OCI-LY3 (cell line): ENCODE data around the gene NR1D1.

Experiments used
- H2AFZ ChIP-seq: fragments of 200-600, 300-600 bp; shearing (Covaris generic); 2 replicates; pipeline ENCODE4 v1.6.0; 2014; ENCODE audit warnings: antibody characterized with exemption, low read depth, low read length
- H3K27ac ChIP-seq: fragments of 200-600, 300-600 bp; sonication (generic); 2 replicates; pipeline ENCODE4 v1.5.1; 2014; ENCODE audit warnings: mild to moderate bottlenecking, low read length, moderate library complexity, mixed read lengths
- H3K27me3 ChIP-seq: fragments of 200-600, 300-600 bp; sonication (generic); 2 replicates; pipeline ENCODE4 v1.6.1; 2014; ENCODE audit warnings: low read depth, low read length, mixed read lengths
- H3K36me3 ChIP-seq: fragments of 200-600, 300-600 bp; sonication (generic); replicated peaks from 2 replicates; pipeline ENCODE3; 2014; ENCODE audit warnings: low read depth, low read length, mixed read lengths
- H3K4me1 ChIP-seq: fragments of 300-600, 200-600 bp; sonication (generic); 2 replicates; pipeline ENCODE4 v1.6.1; 2014; ENCODE audit warnings: low read length, mixed read lengths
- H3K4me2 ChIP-seq: fragments of 200-600, 300-600 bp; sonication (generic); 2 replicates; pipeline ENCODE4 v1.6.1; 2014; ENCODE audit warnings: low read length, mixed read lengths
- H3K4me3 ChIP-seq: fragments of 300-600, 200-600 bp; sonication (generic); 2 replicates; pipeline ENCODE4 v1.5.1; 2014; ENCODE audit warnings: antibody characterized with exemption, mild to moderate bottlenecking, low read length, moderate library complexity
- H3K79me2 ChIP-seq: fragments of 300-600, 200-600 bp; shearing (Covaris generic); 2 replicates; pipeline ENCODE4 v1.6.1; 2014; ENCODE audit warnings: mild to moderate bottlenecking, low read length, mixed read lengths
- H3K9ac ChIP-seq: fragments of 300-600, 200-600 bp; shearing (Covaris generic); 2 replicates; pipeline ENCODE4 v1.6.0; 2014; ENCODE audit warnings: mild to moderate bottlenecking, low read length, moderate library complexity
- H3K9me3 ChIP-seq: fragments of 200-600, 300-600 bp; shearing (Covaris generic); 2 replicates; pipeline ENCODE4 v1.6.1; 2014; ENCODE audit warnings: low read length, mixed read lengths; ENCODE audit not compliant: insufficient read depth
- H4K20me1 ChIP-seq: fragments of 200-600, 300-600 bp; sonication (generic); 2 replicates; pipeline ENCODE4 v1.6.1; 2016; ENCODE audit warnings: low read length, mixed read lengths; ENCODE audit not compliant: insufficient read depth
- EZH2phosphoT487 ChIP-seq: fragments of 200-600 bp; shearing (Covaris generic); IDR thresholded peaks from 2 replicates; pipeline ENCODE4 v1.6.1; 2018; ENCODE audit warnings: antibody characterized with exemption, mixed run types, low read depth
- TF ChIP-seq, protein P1 (sequence below): fragments of 200-600, 300-600 bp; sonication (generic); IDR thresholded peaks from 2 replicates; pipeline ENCODE4 v1.5.1; 2014; ENCODE audit warnings: antibody characterized with exemption, low read length, low read depth

The NR1D1 gene

GRCh38 chr17:40063187-40063771 lies 37.1 kb downstream of the NR1D1 start:
- peak overlapping the region; percentile 92 for H3K4me3 ChIP-seq
- H3K27me3 ChIP-seq: peaks cover 22% of the 10 kb centered on the region
- TF ChIP-seq, protein P1, sequence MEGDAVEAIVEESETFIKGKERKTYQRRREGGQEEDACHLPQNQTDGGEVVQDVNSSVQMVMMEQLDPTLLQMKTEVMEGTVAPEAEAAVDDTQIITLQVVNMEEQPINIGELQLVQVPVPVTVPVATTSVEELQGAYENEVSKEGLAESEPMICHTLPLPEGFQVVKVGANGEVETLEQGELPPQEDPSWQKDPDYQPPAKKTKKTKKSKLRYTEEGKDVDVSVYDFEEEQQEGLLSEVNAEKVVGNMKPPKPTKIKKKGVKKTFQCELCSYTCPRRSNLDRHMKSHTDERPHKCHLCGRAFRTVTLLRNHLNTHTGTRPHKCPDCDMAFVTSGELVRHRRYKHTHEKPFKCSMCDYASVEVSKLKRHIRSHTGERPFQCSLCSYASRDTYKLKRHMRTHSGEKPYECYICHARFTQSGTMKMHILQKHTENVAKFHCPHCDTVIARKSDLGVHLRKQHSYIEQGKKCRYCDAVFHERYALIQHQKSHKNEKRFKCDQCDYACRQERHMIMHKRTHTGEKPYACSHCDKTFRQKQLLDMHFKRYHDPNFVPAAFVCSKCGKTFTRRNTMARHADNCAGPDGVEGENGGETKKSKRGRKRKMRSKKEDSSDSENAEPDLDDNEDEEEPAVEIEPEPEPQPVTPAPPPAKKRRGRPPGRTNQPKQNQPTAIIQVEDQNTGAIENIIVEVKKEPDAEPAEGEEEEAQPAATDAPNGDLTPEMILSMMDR: no peak
- no peak for TF ChIP-seq EZH2phosphoT487
- peaks cover 2% of the 10 kb centered on the region; the same call in 1 of the 2 replicates for H3K79me2 ChIP-seq
- H3K9me3 ChIP-seq: no peaks in the 10 kb centered on the region
- H3K9ac ChIP-seq: peak overlapping the region; percentile 80
- H3K27ac ChIP-seq: peak overlapping the region; percentile 9; the same call in 1 of the 2 replicates
- H3K4me2 ChIP-seq: peak overlapping the region; percentile 94
- H3K4me1 ChIP-seq: peaks cover 23% of the 10 kb centered on the region
- no peaks in the 10 kb centered on the region for H4K20me1 ChIP-seq
- H3K36me3 ChIP-seq: no peaks in the 10 kb centered on the region
- H2AFZ ChIP-seq: peak overlapping the region; percentile 54

DNA sequence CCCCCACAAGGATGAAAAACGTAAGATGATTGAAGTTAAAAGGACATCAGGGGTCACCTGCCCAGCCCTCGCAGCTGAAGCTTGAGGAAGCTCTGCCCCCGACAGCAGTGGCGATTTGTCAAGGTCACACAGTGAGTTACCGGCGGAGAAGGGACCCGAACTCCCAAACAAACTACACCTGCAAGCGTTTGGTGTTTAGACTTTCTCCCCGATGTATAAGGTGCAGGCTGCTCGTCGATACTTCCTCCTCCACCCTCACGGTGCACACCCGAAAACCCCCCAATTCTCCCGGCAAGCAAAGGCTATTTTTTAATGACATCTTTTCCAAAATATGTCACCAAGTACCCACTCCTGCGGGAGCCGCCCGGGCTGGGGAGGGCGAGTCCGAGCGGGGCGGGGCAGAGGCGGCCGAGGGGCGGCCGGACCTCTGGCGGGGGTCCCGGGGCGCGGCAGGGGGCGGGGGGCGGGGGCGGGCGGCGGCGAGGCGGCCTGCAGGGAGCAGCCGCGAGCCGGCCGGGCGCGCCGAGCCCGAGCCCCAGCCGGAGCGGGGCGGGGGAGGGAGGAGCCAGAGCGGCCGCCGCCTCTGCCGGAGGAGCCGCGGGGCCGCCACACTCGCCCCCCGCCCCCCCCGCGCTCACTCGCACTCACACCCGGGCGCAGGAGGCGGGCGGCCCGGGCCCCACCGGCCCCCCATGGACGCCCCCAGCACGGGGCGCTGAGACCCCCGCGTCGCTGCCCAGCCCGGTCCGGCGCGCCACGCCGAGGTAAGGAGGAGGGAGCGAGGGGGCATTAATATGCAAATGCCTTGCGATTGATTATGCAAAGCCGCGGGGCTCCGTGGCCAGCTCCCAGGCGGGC lies 37.8 kb downstream of the NR1D1 start, which contains the start of gene THRA:
Gene THRA (plus strand): TSS at position 637 of the 858 bp plus-strand sequence. CDS start 11,524 bp downstream, outside the sequence.
- TF ChIP-seq, protein P1: no peak
- no peak for TF ChIP-seq EZH2phosphoT487
- H3K4me2 ChIP-seq: peak within 1 kb of the TSS; percentile 97
- 0 out of 2 replicates have a peak, but pooled peaks cover 2% of the 10 kb centered on the region for H3K79me2 ChIP-seq
- H3K27ac ChIP-seq: peak within 1 kb of the TSS; percentile 9; the same call in 1 of the 2 replicates
- peaks cover 20% of the 10 kb centered on the region for H3K4me1 ChIP-seq
- peak within 1 kb of the TSS; percentile 72 for H2AFZ ChIP-seq
- H3K4me3 ChIP-seq: peak within 1 kb of the TSS; percentile 92
- H3K9me3 ChIP-seq: no peaks in the 10 kb centered on the region
- H3K27me3 ChIP-seq: peaks cover 22% of the 10 kb centered on the region
- H3K9ac ChIP-seq: peak within 1 kb of the TSS; percentile 80
- no peaks in the 10 kb centered on the region for H4K20me1 ChIP-seq
- no peaks in the 10 kb centered on the region for H3K36me3 ChIP-seq

GRCh38 chr17:40061609-40062038 lies 38.8 kb downstream of the NR1D1 start:
- no peak for TF ChIP-seq EZH2phosphoT487
- TF ChIP-seq, protein P1: no peak
- H3K9ac ChIP-seq: peak overlapping the region; percentile 63
- peaks cover 22% of the 10 kb centered on the region for H3K27me3 ChIP-seq
- peaks cover 20% of the 10 kb centered on the region for H3K4me1 ChIP-seq
- H3K27ac ChIP-seq: no peak overlapping the region
- H3K4me2 ChIP-seq: peak overlapping the region; percentile 97
- H2AFZ ChIP-seq: no peak overlapping the region
- peak overlapping the region; percentile 85 for H3K4me3 ChIP-seq
- no peaks in the 10 kb centered on the region for H4K20me1 ChIP-seq
- 0 out of 2 replicates have a peak, but pooled peaks cover 2% of the 10 kb centered on the region for H3K79me2 ChIP-seq
- H3K9me3 ChIP-seq: no peaks in the 10 kb centered on the region
- H3K36me3 ChIP-seq: no peaks in the 10 kb centered on the region
